GM23338 (cell line): Measurements from ENCODE around the gene P4HTM. TPM values are rescaled to one million over a fixed set of nuclear protein-coding genes. Genes with fewer than 3 reads are reported as not detected.

ENCODE experiments used
- ATAC-seq: fragments of 200-7000 bp; cut with Tn5 transposase; 3 replicates; pipeline ENCODE4 v1.9.1; 2020
- DNase-seq: peaks from one replicate; pipeline ENCODE4 v3.0.0-alpha.2; 2015; ENCODE audit warnings: low spot score
- H2AFZ ChIP-seq: fragments of 200-600 bp; sonication (generic); 2 replicates; pipeline ENCODE4 v1.8.0; 2016; ENCODE audit warnings: antibody characterized with exemption, mild to moderate bottlenecking, moderate library complexity
- H3F3A ChIP-seq: fragments of 200-600 bp; sonication (generic); replicated peaks from 2 replicates; pipeline ENCODE4 v1.8.0; 2017; ENCODE audit warnings: antibody characterized with exemption, mixed run types, low read depth
- H3K27ac ChIP-seq: fragments of 200-600 bp; sonication (generic); 2 replicates; pipeline ENCODE4 v1.6.1; 2016; ENCODE audit warnings: low read depth
- H3K27me3 ChIP-seq: fragments of 200-600 bp; sonication (generic); 2 replicates; pipeline ENCODE4 v1.8.0; 2016; ENCODE audit warnings: mild to moderate bottlenecking, mixed run types, moderate library complexity; ENCODE audit not compliant: insufficient read depth
- H3K36me3 ChIP-seq: fragments of 200-600 bp; sonication (generic); 2 replicates; pipeline ENCODE4 v1.8.0; 2016; ENCODE audit warnings: mild to moderate bottlenecking; ENCODE audit not compliant: insufficient read depth
- H3K4me1 ChIP-seq: fragments of 200-600 bp; sonication (generic); 2 replicates; pipeline ENCODE4 v1.8.0; 2016; ENCODE audit warnings: mild to moderate bottlenecking, moderate library complexity; ENCODE audit not compliant: insufficient read depth
- H3K4me2 ChIP-seq: fragments of 200-600 bp; sonication (generic); 2 replicates; pipeline ENCODE4 v1.7.1; 2017; ENCODE audit warnings: mixed run types
- H3K4me3 ChIP-seq: fragments of 200-600 bp; sonication (generic); 2 replicates; pipeline ENCODE4 v1.6.1; 2016; ENCODE audit warnings: mixed run types
- H3K79me2 ChIP-seq: fragments of 200-600 bp; sonication (generic); replicated peaks from 2 replicates; pipeline ENCODE4 v1.8.0; 2017; ENCODE audit warnings: mild to moderate bottlenecking; ENCODE audit not compliant: insufficient read depth
- H3K9me2 ChIP-seq: fragments of 200-600 bp; sonication (generic); 2 replicates; pipeline ENCODE4 v1.8.0; 2017; ENCODE audit not compliant: insufficient read depth
- H4K20me1 ChIP-seq: fragments of 200-600 bp; sonication (generic); replicated peaks from 2 replicates; pipeline ENCODE4 v1.8.0; 2017; ENCODE audit warnings: mild to moderate bottlenecking; ENCODE audit not compliant: insufficient read depth
- H3K27ac Mint-ChIP-seq: 2 replicates; pipeline ENCODE4 v1.8.0; 2020; ENCODE audit warnings: inconsistent platforms, mild to moderate bottlenecking, moderate library complexity, mixed read lengths
- H3K27me3 Mint-ChIP-seq: 3 replicates; pipeline ENCODE4 v1.8.0; 2022; ENCODE audit warnings: low read depth, mild to moderate bottlenecking, moderate library complexity, mixed read lengths, inconsistent platforms; ENCODE audit not compliant: insufficient read depth, poor library complexity
- H3K36me3 Mint-ChIP-seq: 3 replicates; pipeline ENCODE4 v1.8.0; 2021; ENCODE audit warnings: low read depth, mild to moderate bottlenecking, inconsistent platforms, moderate library complexity, mixed read lengths
- H3K4me1 Mint-ChIP-seq: 3 replicates; pipeline ENCODE4 v1.8.0; 2020; ENCODE audit warnings: mild to moderate bottlenecking, inconsistent platforms, mixed read lengths
- H3K4me3 Mint-ChIP-seq: 3 replicates; pipeline ENCODE4 v1.8.0; 2021; ENCODE audit warnings: moderate library complexity, mild to moderate bottlenecking, inconsistent platforms, mixed read lengths
- H3K9me3 Mint-ChIP-seq: 3 replicates; pipeline ENCODE4 v1.8.0; 2020; ENCODE audit warnings: moderate library complexity, mild to moderate bottlenecking, inconsistent platforms, mixed read lengths
- CREB1 ChIP-seq: fragments of 250-450 bp; sonication (Bioruptor Pico); IDR thresholded peaks from 2 replicates; pipeline ENCODE4 v1.5.0; 2020; ENCODE audit warnings: low read depth, mild to moderate bottlenecking, moderate library complexity
- CTCF ChIP-seq, 2 experiments: fragments of 200-600 bp in 1 of 2; sonication (generic) in 1 of 2; conservative IDR thresholded peaks; 2 replicates each; pipeline versions ENCODE4 v1.5.1 to v1.6.1; 2016 to 2017; ENCODE audit warnings: antibody characterized with exemption in 2 of 2, low read depth in 2 of 2, mild to moderate bottlenecking in 2 of 2, moderate library complexity in 1 of 2
- EZH2 ChIP-seq: fragments of 200-600 bp; sonication (generic); IDR thresholded peaks from one replicate; pipeline ENCODE4 v1.8.0; 2017; ENCODE audit warnings: antibody characterized with exemption, mild to moderate bottlenecking, low read depth; ENCODE audit not compliant: unreplicated experiment
- EZH2phosphoT487 ChIP-seq: fragments of 200-600 bp; sonication (generic); IDR thresholded peaks from one replicate; pipeline ENCODE4 v1.8.1; 2018; ENCODE audit warnings: antibody characterized with exemption; ENCODE audit not compliant: unreplicated experiment
- NANOG ChIP-seq: IDR thresholded peaks from 2 replicates; pipeline ENCODE4 v1.6.1; 2016; ENCODE audit warnings: antibody characterized with exemption, borderline replicate concordance
- ZNF114 ChIP-seq: fragments of 250-450 bp; sonication (Bioruptor Pico); IDR thresholded peaks from 2 replicates; pipeline ENCODE4 v1.5.0; 2020; ENCODE audit warnings: mild to moderate bottlenecking, moderate library complexity
- ZNF331 ChIP-seq: fragments of 250-450 bp; sonication (Bioruptor Pico); IDR thresholded peaks from 2 replicates; pipeline ENCODE4 v1.5.0; 2020; ENCODE audit warnings: low read depth, mild to moderate bottlenecking, moderate library complexity
- polyA plus RNA-seq: library from polyadenylated mRNA; unstranded; fragments of >200 nt; fragmentation: Nextera tagmentation; extraction: Ambion mirVana; gene quantifications from 2 replicates; pipeline ENCODE4 v1.2.1, GENCODE V29; 2016
- total RNA-seq: library from RNA; depleted of rRNA; stranded (reverse); fragments of >200 nt; shearing (Covaris generic); gene quantifications from 2 replicates; pipeline ENCODE4 v1.2.3, GENCODE V29; 2014
- TF ChIP-seq, protein P1 (sequence below): IDR thresholded peaks from one replicate; pipeline ENCODE4 v1.6.1; 2018; ENCODE audit warnings: antibody characterized with exemption; ENCODE audit not compliant: unreplicated experiment
- TF ChIP-seq, protein P2 (sequence below): IDR thresholded peaks from 2 replicates; pipeline ENCODE4 v1.6.1; 2016; ENCODE audit warnings: antibody characterized with exemption

Gene P4HTM
- total and polyA plus RNA-seq, 2 experiments from 2014 or later, result 15.9 to 28.7 TPM

DNA sequence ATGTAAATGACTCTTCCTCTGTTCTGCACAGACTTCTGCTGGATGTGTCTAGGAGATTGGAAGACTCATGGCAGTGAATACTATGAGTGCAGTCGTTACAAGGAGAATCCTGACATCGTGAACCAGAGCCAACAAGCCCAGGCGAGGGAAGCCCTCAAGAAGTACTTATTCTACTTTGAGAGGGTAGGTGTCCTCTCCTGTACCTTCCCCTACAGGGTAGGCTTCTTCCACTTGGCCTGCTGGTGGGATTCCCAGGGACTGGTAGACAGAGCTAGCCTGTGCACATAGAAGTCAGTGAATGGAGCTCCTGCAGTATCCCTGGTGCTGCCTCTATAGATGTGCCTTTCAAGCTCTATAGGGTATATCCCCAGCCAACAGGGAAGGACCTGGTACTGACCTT lies 10.6 kb upstream of the P4HTM start:
- H3K4me3 ChIP-seq, result no peak overlapping the region
- peaks cover 50% of the 10 kb centered on the region for H3K36me3 ChIP-seq
- no peak for ATAC-seq
- H3K27ac ChIP-seq, result no peak overlapping the region
- no peak for TF ChIP-seq CREB1 (CRISPR knock-in tag)
- TF ChIP-seq, protein P1, sequence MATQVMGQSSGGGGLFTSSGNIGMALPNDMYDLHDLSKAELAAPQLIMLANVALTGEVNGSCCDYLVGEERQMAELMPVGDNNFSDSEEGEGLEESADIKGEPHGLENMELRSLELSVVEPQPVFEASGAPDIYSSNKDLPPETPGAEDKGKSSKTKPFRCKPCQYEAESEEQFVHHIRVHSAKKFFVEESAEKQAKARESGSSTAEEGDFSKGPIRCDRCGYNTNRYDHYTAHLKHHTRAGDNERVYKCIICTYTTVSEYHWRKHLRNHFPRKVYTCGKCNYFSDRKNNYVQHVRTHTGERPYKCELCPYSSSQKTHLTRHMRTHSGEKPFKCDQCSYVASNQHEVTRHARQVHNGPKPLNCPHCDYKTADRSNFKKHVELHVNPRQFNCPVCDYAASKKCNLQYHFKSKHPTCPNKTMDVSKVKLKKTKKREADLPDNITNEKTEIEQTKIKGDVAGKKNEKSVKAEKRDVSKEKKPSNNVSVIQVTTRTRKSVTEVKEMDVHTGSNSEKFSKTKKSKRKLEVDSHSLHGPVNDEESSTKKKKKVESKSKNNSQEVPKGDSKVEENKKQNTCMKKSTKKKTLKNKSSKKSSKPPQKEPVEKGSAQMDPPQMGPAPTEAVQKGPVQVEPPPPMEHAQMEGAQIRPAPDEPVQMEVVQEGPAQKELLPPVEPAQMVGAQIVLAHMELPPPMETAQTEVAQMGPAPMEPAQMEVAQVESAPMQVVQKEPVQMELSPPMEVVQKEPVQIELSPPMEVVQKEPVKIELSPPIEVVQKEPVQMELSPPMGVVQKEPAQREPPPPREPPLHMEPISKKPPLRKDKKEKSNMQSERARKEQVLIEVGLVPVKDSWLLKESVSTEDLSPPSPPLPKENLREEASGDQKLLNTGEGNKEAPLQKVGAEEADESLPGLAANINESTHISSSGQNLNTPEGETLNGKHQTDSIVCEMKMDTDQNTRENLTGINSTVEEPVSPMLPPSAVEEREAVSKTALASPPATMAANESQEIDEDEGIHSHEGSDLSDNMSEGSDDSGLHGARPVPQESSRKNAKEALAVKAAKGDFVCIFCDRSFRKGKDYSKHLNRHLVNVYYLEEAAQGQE, result no peak
- no peak for TF ChIP-seq EZH2phosphoT487
- no peak for TF ChIP-seq NANOG
- Mint-ChIP-seq H3K27me3 (peaks cover 12% of the 10 kb centered on the region), H3K27ac (no peak overlapping the region), H3K4me1 (no peaks in the 10 kb centered on the region; the same call in 2 of the 3 replicates), H3K4me3 (no peak overlapping the region), H3K36me3 (peaks cover 75% of the 10 kb centered on the region), H3K9me3 (no peaks in the 10 kb centered on the region)
- no peak overlapping the region for H2AFZ ChIP-seq
- peaks cover 14% of the 10 kb centered on the region; the same call in 1 of the 2 replicates for H4K20me1 ChIP-seq
- no peaks in the 10 kb centered on the region for H3K4me1 ChIP-seq
- H3K9me2 ChIP-seq, result no peaks in the 10 kb centered on the region
- H3F3A ChIP-seq, result 0 out of 2 replicates have a peak, but pooled peaks cover 11% of the 10 kb centered on the region
- no peak for DNase-seq
- H3K27me3 ChIP-seq, result no peaks in the 10 kb centered on the region
- H3K79me2 ChIP-seq, result no peaks in the 10 kb centered on the region; the same call in 1 of the 2 replicates
- H3K4me2 ChIP-seq, result no peak overlapping the region

GRCh38 chr3:48980295-48980694 lies 9.7 kb upstream of the P4HTM start:
- Histone ChIP-seq H3K4me2 (no peak overlapping the region), H3K79me2 (no peaks in the 10 kb centered on the region; the same call in 1 of the 2 replicates), H3K27me3 (no peaks in the 10 kb centered on the region), H3K27ac (no peak overlapping the region), H2AFZ (no peak overlapping the region), H3F3A (0 out of 2 replicates have a peak, but pooled peaks cover 14% of the 10 kb centered on the region), H3K4me1 (no peaks in the 10 kb centered on the region), H3K9me2 (no peaks in the 10 kb centered on the region), H3K4me3 (no peak overlapping the region), H4K20me1 (peaks cover 22% of the 10 kb centered on the region; the same call in 1 of the 2 replicates), H3K36me3 (peaks cover 41% of the 10 kb centered on the region)
- H3K4me1 Mint-ChIP-seq, result no peaks in the 10 kb centered on the region; the same call in 2 of the 3 replicates
- H3K27me3 Mint-ChIP-seq, result peaks cover 13% of the 10 kb centered on the region
- no peak for DNase-seq
- H3K27ac Mint-ChIP-seq, result no peak overlapping the region
- H3K36me3 Mint-ChIP-seq, result peaks cover 74% of the 10 kb centered on the region
- no peak for ATAC-seq
- no peaks in the 10 kb centered on the region for H3K9me3 Mint-ChIP-seq
- no peak overlapping the region for H3K4me3 Mint-ChIP-seq
- TF ChIP-seq ZNF114 (CRISPR knock-in tag) (no peak), CTCF (conservative IDR thresholded peaks at IDR 0.05; ENCODE audit: low read depth in 2 of 2) (no peak), ZNF331 (CRISPR knock-in tag) (no peak), EZH2 (no peak)
- TF ChIP-seq, protein P2, sequence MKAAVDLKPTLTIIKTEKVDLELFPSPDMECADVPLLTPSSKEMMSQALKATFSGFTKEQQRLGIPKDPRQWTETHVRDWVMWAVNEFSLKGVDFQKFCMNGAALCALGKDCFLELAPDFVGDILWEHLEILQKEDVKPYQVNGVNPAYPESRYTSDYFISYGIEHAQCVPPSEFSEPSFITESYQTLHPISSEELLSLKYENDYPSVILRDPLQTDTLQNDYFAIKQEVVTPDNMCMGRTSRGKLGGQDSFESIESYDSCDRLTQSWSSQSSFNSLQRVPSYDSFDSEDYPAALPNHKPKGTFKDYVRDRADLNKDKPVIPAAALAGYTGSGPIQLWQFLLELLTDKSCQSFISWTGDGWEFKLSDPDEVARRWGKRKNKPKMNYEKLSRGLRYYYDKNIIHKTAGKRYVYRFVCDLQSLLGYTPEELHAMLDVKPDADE, result no peak
- TF ChIP-seq, protein P1, result no peak
